Fibroblast of skin of scalp (primary cell): Measurements from ENCODE around the gene LIMCH1. TPM values are rescaled to one million over a fixed set of nuclear protein-coding genes. Genes with fewer than 3 reads are reported as not detected.
"Not testable (repeated sequence)": the region's sequence is repeated elsewhere in the genome, so short reads cannot be mapped to it uniquely, and the experiment has no call there.

Source experiments
- DNase-seq: peaks from one replicate; pipeline ENCODE4 v3.0.0-alpha.2; 2013
- polyA plus RNA-seq, 2 experiments: library from polyadenylated mRNA; unstranded; fragments of 120-200 nt; gene quantifications; one replicate each; pipeline ENCODE4 v1.2.1, GENCODE V29; 2013; ENCODE audit not compliant: insufficient read length in 2 of 2

The LIMCH1 gene, protein sequence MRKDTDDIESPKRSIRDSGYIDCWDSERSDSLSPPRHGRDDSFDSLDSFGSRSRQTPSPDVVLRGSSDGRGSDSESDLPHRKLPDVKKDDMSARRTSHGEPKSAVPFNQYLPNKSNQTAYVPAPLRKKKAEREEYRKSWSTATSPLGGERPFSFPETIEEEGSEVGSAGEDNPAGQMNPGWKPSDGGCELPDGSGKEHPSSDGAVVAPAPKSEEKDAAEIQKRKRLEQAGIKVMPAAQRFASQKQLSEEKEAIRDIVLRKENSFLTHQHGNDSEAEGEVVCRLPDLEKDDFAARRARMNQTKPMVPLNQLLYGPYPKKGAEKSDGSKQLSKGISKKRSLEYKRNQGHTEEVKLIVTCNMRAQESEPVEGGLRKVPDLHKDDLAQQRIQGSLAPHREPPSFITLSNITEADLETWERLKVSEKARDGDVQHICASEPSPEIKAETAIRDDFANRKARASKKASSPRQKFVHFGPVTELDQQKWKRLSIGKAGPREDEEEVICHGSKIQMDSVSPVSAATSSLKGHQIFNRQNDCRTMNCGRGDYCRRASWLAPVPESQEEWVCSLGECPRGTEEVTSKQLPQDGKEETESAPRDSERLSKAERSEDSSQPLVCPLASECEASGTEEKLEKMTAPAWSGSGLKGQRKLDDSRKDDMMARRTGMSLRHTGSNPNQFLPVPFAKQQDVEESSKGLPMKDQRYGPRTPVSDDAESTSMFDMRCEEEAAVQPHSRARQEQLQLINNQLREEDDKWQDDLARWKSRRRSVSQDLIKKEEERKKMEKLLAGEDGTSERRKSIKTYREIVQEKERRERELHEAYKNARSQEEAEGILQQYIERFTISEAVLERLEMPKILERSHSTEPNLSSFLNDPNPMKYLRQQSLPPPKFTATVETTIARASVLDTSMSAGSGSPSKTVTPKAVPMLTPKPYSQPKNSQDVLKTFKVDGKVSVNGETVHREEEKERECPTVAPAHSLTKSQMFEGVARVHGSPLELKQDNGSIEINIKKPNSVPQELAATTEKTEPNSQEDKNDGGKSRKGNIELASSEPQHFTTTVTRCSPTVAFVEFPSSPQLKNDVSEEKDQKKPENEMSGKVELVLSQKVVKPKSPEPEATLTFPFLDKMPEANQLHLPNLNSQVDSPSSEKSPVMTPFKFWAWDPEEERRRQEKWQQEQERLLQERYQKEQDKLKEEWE (N-terminal part only)
- 3.9 TPM for polyA plus RNA-seq (2013, experiment 1 of 2; ENCODE audit: insufficient read length)
- polyA plus RNA-seq (2013, experiment 2 of 2; ENCODE audit: insufficient read length) = 7.5 TPM

DNA sequence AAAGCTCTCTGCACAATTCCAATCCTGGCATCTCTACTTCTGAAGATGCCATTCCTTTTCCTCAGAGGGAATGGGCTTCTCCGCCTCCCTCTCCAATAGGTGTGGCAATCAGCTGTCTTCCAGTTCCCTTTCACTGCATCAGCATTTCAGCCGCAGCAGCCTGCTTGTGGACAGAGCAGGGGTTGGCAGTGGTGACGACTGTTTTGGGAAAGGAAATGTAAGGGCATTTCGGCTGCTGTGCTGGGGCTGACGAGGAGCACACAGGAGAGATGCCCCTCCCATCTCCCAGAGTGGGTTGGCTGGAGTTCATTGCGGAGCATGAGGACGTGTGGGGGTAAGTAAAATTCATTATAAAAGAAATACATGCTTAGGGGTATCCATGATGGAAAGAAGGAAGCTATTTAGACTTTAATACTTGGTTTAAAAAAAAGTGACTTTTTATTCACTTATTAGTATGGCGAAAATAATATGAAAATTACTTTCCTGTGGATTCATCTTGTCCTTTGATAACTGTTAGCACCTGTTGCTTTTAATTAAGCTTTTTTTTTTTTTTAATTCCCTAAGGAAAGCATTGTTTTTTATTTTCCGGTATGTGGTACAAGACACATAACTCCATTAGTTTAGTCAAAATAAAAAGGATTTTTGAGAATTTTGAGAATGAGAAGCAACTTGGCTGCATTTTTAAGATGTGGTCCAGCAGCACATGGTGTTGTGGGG, at the start of gene LIMCH1:
Gene LIMCH1, plus strand, starts transcription at position 141 of the 717 bp plus-strand sequence. CDS start 67,839 bp downstream, outside the sequence.
- DNase-seq = no peak

DNA sequence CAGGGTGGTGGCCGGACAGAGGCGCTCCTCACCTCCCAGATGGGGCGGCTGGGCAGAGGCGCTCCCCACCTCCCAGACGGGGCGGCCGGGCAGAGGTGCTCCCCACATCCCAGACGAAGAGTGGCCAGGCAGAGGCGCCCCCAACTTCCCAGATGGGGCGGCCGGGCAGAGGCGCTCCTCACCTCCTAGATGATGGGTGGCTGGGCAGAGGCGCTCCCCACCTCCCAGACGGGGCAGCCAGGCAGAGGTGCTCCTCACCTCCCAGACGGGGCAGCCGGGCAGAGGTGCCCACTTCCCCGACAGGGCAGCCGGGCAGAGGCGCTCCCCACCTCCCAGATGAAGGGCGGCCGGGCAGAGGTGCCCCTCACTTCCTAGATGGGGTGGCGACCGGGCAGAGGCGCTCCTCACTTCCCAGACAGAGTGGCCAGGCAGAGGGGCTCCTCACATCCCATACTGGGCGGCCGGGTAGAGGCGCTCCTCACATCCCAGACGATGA, 46.8 kb upstream of the LIMCH1 start:
- DNase-seq = not testable (repeated sequence)

DNA sequence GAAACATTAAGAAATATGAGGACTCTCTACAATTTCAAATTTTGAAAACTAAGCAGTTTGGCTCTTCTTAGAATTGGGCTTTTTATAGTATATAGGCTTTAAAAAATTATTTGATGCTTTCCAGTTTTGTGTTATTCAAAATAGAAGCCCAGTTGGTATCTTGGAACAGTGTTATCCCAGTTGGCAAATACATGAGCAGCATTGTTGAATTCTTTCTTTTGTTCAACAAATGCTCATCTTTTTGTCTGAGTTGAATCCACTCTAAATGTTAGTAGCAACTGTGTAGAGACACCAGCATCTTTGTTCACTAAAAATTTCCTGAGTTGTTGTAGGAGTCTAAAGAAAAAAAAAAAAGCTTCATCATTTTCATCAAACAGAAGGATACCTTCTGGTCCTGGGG, 41.0 kb upstream of the LIMCH1 start:
- DNase-seq = no peak

DNA sequence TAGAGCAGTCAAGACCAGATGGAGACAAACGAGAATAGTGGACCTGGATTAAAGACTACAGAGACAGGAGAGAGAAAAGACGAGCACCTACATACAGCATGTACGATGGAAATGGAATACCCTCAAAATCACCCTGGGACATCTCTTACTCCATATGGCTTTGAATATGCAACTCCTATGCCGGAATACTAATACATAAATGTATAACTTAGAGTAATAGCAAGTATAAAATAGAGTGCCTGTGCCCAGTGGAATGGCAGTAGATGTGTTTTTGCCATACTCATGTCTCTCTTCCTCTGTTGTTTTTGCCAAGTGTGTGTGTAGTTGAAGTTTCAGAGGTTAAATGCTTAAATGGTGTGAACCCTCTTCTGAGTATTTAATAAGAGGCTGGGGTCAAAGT, 39.8 kb upstream of the LIMCH1 start:
- no peak for DNase-seq

DNA sequence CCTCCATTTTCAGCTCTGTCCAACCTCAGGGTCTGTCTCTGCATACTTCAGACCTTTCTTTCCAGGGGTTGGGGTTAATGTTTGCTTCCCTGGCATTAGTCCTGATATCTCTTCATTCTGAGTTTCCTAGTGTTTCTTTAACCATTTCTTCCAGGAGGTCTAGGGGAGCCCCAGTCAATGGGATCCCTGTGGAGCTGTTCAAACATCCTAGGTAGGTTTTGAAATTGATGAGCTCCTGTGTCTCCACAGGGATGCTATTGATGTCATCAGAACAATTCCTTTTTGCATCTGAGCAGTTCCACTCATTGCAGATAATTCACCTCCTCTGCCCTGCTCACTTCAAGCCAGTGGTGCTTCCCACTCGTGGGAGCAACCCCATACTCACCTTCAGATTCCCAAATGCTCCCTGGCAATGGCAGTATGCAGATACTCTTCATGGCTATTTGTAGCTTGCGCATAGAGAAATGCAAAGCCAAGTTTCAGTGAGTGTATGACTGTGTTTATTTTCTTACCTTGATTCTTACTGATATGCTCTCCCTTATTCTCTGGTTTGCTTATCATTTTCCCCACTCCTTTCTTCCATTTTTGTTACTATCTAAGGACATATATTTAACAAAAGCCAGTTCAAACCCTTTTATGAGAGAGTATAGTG, 33.7 kb upstream of the LIMCH1 start:
- no peak for DNase-seq

DNA sequence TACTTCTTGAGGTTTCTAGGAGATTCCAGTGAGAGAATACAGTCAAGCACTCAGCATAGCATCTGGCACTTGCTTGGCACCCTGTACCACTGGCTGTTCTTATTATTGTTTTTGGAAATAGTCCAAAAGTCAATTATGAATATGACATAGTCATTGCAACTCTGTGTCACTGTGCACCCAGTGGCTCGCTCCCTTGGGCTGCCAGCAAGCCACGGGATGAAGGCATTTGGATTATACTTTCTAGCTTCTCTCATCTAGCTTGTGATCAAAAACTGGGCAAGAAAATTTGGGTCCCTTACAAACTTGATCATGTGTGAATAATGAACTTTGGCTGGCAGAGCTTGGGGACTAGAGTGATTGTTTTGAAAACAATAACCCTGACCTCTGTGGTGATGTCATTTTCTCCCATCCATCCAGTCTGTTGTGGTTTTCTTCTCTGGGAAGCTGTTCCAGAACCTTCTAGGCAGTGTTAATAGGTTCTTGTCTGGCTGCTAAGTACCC, 32.7 kb upstream of the LIMCH1 start:
- peak; percentile 20 for DNase-seq

DNA sequence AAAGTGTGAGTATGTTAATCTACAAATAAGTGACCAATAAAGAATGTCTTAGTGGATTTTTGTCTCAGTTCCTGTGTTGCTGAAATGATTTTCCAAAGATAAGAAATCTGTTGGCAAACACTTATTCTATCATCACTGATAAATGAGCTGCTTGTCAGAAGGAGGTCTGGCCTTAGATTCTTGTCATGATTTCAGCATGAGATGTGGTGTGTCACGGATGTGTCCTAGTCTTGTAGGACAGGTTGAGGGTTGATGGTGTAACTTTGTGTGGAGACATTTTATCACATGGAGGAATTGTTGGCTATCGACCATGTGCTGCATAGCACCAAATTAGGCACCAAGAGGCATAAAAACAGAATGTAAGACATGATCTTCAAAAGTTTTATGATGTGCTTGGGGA, 31.8 kb upstream of the LIMCH1 start:
- DNase-seq = peak; percentile 30

DNA sequence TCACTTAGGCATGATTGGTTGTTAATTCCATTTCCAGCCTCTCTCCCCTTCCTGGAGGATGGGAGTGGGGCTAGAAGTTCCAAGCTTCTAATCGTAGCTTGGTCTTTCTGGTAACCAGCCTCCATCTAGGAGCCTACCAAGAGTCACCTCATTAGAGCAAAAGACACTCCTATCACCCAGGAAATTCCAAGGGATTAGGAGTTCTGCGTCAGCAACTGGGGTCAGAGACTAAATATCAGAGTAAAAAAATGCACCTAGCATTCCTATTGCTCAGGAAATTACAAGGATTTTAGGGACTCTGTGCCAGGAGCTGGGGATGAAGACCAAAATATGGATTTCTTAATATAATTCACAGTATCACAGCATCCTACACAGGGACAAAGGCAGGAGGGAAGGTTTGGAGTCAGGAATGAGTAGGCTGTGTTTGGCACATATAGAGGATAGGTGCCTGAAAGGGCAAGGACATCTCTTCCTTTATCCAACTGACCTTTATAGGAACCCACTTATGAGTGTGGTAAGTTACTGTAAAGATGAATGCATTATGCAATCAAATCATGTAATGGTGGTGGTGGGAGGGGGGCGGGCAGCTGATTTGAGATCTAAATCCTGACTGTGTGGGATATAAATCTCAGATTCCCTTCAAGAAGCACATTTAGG, 30.5 kb upstream of the LIMCH1 start:
- peak; percentile 38 for DNase-seq

DNA sequence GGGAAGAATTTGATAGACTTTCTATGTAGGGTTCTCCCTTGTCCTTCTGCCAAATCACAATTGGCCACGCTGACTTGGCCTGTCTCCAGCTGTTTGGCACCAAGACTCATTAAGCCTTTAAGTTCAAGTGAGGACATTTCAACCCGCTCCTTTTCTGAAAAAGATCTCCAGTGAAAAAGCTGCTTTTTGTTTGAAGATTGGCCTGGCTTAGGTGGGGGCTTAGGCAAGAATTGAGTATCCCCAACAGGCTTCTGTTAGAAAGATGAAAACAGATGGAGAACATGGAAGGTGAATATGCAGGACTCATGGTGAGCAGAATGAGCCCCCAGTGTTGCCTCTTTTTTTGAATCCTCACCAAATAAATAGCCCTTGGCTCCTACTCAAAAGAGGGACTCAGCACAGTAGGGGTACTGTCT, 28.5 kb upstream of the LIMCH1 start:
- peak; percentile 7 for DNase-seq

DNA sequence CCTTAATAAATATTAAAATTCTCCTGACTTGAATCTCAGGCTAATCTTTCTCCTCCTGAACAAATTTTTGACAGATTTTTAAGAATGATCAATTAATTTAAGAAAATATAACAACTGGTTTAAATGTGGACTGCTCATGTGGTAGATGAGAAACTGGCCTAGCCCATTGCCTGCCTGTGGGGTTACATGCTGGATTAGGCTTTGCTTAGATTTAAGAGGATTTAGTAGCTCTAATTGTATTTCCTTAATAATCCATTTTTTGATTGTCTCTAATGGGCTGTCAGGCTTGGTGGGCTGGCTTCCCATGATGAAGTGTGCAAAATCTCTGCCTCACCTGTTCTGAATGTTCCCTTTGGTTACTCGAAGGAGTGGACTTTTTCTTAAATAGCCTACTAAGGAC, 27.8 kb upstream of the LIMCH1 start:
- no peak for DNase-seq

DNA sequence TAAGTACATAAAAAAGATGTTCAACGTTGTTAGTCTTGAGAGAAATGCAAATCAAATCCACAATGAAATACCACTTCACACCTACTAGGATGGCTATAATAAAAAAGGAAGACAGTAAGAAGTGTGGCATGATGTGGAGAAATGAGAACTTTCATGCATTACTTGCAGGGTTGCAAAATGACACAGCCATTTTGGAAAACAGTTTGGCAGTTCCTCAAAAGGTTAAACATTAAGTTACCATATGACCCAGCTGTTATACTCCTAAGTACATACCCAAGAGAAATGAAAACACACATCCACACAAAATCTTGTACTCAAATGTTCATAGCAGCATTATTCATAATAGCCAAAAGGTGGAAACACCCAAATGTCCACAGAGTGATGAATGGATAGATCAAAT, 25.8 kb upstream of the LIMCH1 start:
- DNase-seq = no peak

DNA sequence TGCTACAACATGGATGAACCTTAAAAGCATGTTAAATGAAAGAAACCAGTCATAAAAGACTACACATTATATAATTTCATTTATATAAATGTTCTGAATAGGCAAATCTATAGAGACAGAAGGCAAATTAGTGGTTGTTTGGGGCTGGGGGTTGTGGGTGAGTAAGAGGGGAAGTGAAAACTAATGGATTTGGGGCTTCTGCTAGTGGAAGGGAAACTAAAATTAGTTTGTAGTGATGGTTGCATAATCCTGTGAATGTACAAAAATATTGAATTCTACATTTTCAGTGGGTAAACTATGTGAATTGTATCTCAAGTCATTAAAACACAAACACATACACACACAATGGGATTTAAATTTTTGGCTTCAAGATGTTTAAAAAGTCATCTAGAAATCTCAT, 25.4 kb upstream of the LIMCH1 start:
- DNase-seq = no peak

DNA sequence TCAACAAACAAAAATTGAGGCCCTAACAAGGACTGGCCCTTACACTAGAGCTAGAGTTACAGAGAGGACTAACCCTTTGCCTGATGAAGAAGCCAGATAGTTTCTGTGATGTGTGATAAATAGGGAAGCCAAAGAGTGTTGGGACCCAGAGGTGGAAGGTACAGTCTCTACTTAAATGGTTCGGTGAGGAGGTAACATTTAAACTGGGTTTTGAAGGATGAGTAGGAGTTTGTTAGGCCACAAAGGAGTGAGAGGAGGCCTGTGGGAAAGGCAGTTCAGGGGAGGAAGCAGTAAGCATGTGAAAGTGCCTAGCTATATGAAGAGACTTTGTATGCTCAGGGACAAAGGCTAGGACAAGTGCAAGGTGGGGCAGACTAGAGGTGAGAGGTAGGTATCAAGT, 23.8 kb upstream of the LIMCH1 start:
- DNase-seq = no peak

DNA sequence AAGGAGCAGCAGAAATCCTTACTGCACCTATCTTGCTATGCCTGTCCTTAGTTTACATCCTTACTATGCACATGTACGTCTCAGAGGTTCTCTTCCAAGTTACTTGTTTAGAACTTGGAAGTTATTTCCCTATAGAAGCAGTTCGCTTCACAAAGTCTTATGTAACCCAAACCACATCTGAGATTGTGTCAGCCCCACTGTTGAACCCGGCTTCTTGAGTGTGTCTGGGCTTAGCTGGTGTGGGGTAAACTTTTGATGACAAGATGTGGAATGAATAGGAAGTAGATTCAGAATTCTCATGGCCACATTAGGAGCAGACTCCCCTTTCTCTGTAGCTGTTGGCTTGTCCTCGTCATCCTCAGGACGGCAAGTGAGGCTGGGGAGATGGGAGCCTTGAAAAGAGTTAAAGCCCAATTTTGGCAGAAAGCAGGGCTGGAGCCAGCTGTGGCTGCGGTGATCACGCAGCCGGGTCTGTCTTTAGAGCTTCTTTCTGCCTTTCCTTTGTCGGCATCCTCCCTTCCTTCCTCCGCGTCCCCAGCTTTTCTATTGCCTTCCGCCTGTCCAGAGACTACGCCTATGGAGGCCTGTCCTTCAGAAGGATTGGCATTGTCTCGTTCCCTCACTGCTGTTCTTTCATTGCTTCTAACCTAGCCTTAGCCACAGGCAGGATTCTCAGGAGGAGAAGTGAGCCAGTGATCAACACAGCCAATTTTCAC, 23.0 kb upstream of the LIMCH1 start:
- DNase-seq = no peak

DNA sequence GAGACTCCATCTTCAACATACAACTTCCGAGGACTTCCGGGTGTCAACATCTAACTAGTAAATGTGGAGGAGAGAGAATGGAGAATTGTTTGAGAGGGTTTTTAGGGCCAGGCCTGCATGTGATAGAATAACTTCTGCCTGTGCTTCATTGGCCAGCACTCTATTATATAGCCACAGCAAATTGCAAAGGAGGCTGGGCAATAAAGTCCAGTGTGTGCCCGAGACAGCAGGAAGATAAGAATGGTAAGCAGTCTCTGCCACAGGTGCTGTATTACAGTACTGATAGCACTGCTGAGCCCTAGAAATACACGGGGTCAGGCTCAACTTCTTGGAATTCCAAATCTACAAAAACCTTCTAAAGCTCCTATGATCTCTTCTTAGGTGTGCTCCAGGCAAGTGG, 20.8 kb upstream of the LIMCH1 start:
- no peak for DNase-seq

DNA sequence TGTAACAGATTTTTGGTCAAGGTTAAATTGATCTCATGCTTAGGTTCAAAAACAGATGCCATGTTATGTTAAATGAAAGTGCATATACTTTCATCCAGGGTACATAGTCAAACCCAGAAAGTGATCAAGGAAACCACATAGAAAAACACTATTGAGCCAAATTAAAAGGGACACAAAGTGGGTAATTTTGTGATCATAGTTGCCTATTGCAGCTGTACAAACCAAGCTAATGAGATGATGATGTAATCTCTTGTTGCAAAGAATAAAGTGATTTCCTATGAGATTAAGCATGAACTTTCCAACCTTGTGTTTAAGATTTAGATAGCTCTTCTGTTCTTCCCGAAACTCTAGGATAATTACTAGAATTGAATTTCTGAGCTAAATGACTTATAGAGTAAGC, 20.2 kb upstream of the LIMCH1 start:
- DNase-seq = no peak

DNA sequence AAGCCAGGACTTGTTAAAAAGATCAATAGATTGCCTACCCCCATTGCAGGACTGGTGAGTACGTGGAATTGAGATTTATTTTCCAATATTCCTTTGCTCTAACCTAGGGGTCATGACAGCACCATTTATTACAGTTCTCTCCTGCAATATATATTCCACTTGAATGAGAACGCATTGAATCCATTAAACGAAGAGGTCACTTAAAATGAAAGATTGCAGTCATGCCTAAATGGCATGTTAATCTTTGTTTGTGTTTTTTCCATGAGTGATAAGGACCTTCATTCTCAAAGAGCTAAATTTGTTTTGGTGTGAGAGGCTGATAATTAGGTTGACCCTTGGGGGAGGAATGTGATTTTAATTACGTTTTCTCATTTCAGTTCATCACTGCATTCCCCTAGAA, 13.5 kb upstream of the LIMCH1 start:
- no peak for DNase-seq

DNA sequence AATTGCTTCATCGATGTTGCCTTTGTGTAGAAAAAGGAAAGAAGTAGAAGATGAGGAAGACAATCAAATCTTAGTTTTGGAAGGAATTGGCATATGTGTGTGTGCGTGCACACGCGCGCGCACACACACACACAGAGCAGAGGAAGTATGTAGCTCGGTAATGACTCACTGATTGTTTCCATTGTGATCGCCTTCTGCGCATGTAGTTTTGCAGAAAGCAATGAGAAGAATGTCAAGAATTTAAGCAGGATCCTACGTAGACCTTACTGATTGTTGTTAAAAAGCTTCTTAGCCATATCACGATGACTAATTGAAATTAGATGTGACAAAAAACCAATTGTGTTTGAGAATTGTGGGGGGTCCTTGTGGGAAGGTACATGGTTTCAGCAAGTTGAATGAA, 12.8 kb upstream of the LIMCH1 start:
- DNase-seq = peak; percentile 91

DNA sequence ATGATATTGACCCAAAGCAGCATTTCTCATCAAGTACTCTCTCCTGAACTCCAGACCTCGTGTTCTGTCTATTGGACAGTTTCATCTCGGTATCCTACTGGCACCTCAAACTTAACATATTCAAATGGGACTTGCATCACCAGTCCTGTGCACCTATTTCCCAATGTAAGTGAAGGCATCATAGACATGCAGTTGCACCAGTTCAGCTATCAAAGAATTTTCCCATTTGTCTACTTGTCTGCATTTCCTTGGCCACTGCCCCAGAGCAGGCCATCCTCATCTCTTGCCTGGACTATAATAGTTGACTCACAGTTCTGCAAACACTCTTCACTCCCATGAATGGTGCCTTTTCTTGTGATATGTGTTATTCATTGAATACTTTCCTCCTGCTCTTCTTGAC, 11.3 kb upstream of the LIMCH1 start:
- DNase-seq = no peak
